Muscle of leg (tissue), 11 donors: ENCODE measurements around the gene TNNI3K. TPM values are rescaled to one million over a fixed set of nuclear protein-coding genes. Genes with fewer than 3 reads are reported as not detected.

Experiments
- DNase-seq: peaks from one replicate; pipeline ENCODE4 v3.0.0; 2013
- H3K27ac ChIP-seq: one replicate; pipeline ENCODE4 v1.5.1; 2013; ENCODE audit warnings: mild to moderate bottlenecking, low read length, control low read depth
- H3K27me3 ChIP-seq: one replicate; pipeline ENCODE4 v1.6.1; 2013; ENCODE audit warnings: low read length; ENCODE audit not compliant: control insufficient read depth, insufficient read depth
- H3K36me3 ChIP-seq: one replicate; pipeline ENCODE4 v1.6.1; 2013; ENCODE audit warnings: low read length; ENCODE audit not compliant: control insufficient read depth, insufficient read depth
- H3K4me1 ChIP-seq: one replicate; pipeline ENCODE4 v1.6.1; 2013; ENCODE audit warnings: low read length; ENCODE audit not compliant: control insufficient read depth, insufficient read depth
- H3K4me3 ChIP-seq: one replicate; pipeline ENCODE4 v1.5.1; 2013; ENCODE audit warnings: low read length, control low read depth
- H3K9me3 ChIP-seq: replicated peaks from 2 replicates; pipeline ENCODE4 v1.6.1; 2013; ENCODE audit warnings: low read depth, low read length; ENCODE audit not compliant: control insufficient read depth
- WGBS: methylation state at CpG from one replicate; pipeline ENCODE4 v1.1.5; 2013; ENCODE audit warnings: missing lambda C conversion rate; ENCODE audit not compliant: insufficient coverage; 5-methylcytosine and 5-hydroxymethylcytosine counted together
- polyA plus RNA-seq, 8 donors: library from polyadenylated mRNA; unstranded; fragments of 120-200 nt; gene quantifications; one replicate each; pipeline versions ENCODE4 v1.2.1 to v1.2.3, GENCODE V29; 2013; ENCODE audit warnings: inconsistent platforms in 1 of 8, low replicate concordance in 1 of 8; ENCODE audit not compliant: insufficient read length in 8 of 8, insufficient read depth in 1 of 8
- total RNA-seq: library from RNA; stranded (reverse); fragments of 120-200 nt; gene quantifications from one replicate; pipeline ENCODE4 v1.2.4, GENCODE V29; 2013

TNNI3K gene
- total and polyA plus RNA-seq, 9 donors: 0.41 to 3.1 (median 1.2) TPM

- Histone ChIP-seq H3K9me3 (no peaks in the 10 kb centered on the region), H3K27ac (no peak overlapping the region), H3K36me3 (no peaks in the 10 kb centered on the region), H3K4me3 (no peak overlapping the region), H3K27me3 (no peaks in the 10 kb centered on the region), H3K4me1 (no peaks in the 10 kb centered on the region)
- DNase-seq: no peak
Observed at GRCh38 chr1:74375376-74375775, 140.2 kb downstream of the TNNI3K start.

GRCh38 chr1:74380252-74380651, 145.1 kb downstream of the TNNI3K start:
- Histone ChIP-seq H3K4me3 (no peak overlapping the region), H3K27me3 (no peaks in the 10 kb centered on the region), H3K9me3 (no peaks in the 10 kb centered on the region), H3K36me3 (no peaks in the 10 kb centered on the region), H3K4me1 (no peaks in the 10 kb centered on the region), H3K27ac (no peak overlapping the region)
- no peak for DNase-seq
- WGBS: 77% methylated on average over 4 of the region's 9 CpGs

- no peak for DNase-seq
- H3K4me1 ChIP-seq: no peaks in the 10 kb centered on the region
- no peaks in the 10 kb centered on the region for H3K36me3 ChIP-seq
- H3K9me3 ChIP-seq: no peaks in the 10 kb centered on the region
- no peak overlapping the region for H3K4me3 ChIP-seq
- no peak overlapping the region for H3K27ac ChIP-seq
- no peaks in the 10 kb centered on the region for H3K27me3 ChIP-seq
- WGBS: 65% methylated on average over 2 of the region's 2 CpGs
Observed at GRCh38 chr1:74388855-74389254, 153.7 kb downstream of the TNNI3K start.

- Histone ChIP-seq H3K36me3 (no peaks in the 10 kb centered on the region), H3K4me3 (no peak overlapping the region), H3K9me3 (no peaks in the 10 kb centered on the region), H3K4me1 (peaks cover 7% of the 10 kb centered on the region), H3K27me3 (no peaks in the 10 kb centered on the region), H3K27ac (no peak overlapping the region)
- DNase-seq: no peak
- WGBS: 74% methylated on average over 3 of the region's 3 CpGs
Observed at GRCh38 chr1:74392186-74392585, 157.0 kb downstream of the TNNI3K start.

- WGBS: no CpG with 5 or more reads among the region's 2 CpGs
- Histone ChIP-seq H3K27ac (no peak overlapping the region), H3K9me3 (no peaks in the 10 kb centered on the region), H3K36me3 (no peaks in the 10 kb centered on the region), H3K4me1 (peaks cover 9% of the 10 kb centered on the region), H3K4me3 (no peak overlapping the region), H3K27me3 (no peaks in the 10 kb centered on the region)
- no peak for DNase-seq
Observed at GRCh38 chr1:74392840-74393239, 157.7 kb downstream of the TNNI3K start.

- Histone ChIP-seq H3K4me1 (peaks cover 9% of the 10 kb centered on the region), H3K27me3 (no peaks in the 10 kb centered on the region), H3K27ac (no peak overlapping the region), H3K9me3 (no peaks in the 10 kb centered on the region), H3K36me3 (no peaks in the 10 kb centered on the region), H3K4me3 (no peak overlapping the region)
- 6% methylated on average over 4 of the region's 4 CpGs for WGBS
- DNase-seq: peak; percentile 48
Observed at GRCh38 chr1:74395571-74395970, 160.4 kb downstream of the TNNI3K start.

GRCh38 chr1:74396462-74396861, 161.3 kb downstream of the TNNI3K start:
- H3K4me3 ChIP-seq: no peak overlapping the region
- H3K27me3 ChIP-seq: no peaks in the 10 kb centered on the region
- H3K9me3 ChIP-seq: no peaks in the 10 kb centered on the region
- no peak overlapping the region for H3K27ac ChIP-seq
- no peaks in the 10 kb centered on the region for H3K36me3 ChIP-seq
- H3K4me1 ChIP-seq: peaks cover 9% of the 10 kb centered on the region
- DNase-seq: no peak
- WGBS: 39% methylated on average over 2 of the region's 3 CpGs

GRCh38 chr1:74396933-74397332, 161.7 kb downstream of the TNNI3K start:
- Histone ChIP-seq H3K36me3 (no peaks in the 10 kb centered on the region), H3K9me3 (no peaks in the 10 kb centered on the region), H3K4me1 (peaks cover 9% of the 10 kb centered on the region), H3K4me3 (no peak overlapping the region), H3K27me3 (no peaks in the 10 kb centered on the region), H3K27ac (no peak overlapping the region)
- peak; percentile 58 for DNase-seq
- 4% methylated on average over 4 of the region's 4 CpGs for WGBS

GRCh38 chr1:74399249-74399648, 164.1 kb downstream of the TNNI3K start:
- H3K4me1 ChIP-seq: peaks cover 9% of the 10 kb centered on the region
- H3K27me3 ChIP-seq: no peaks in the 10 kb centered on the region
- DNase-seq: no peak
- no peaks in the 10 kb centered on the region for H3K36me3 ChIP-seq
- no peak overlapping the region for H3K4me3 ChIP-seq
- 100% methylated on average over 4 of the region's 5 CpGs for WGBS
- no peaks in the 10 kb centered on the region for H3K9me3 ChIP-seq
- no peak overlapping the region for H3K27ac ChIP-seq

GRCh38 chr1:74402873-74403272, 167.7 kb downstream of the TNNI3K start:
- no peak overlapping the region for H3K27ac ChIP-seq
- DNase-seq: no peak
- H3K4me1 ChIP-seq: no peaks in the 10 kb centered on the region
- no peaks in the 10 kb centered on the region for H3K9me3 ChIP-seq
- H3K4me3 ChIP-seq: no peak overlapping the region
- no CpG with 5 or more reads among the region's 1 CpG for WGBS
- no peaks in the 10 kb centered on the region for H3K36me3 ChIP-seq
- no peaks in the 10 kb centered on the region for H3K27me3 ChIP-seq

GRCh38 chr1:74403606-74404005, 168.4 kb downstream of the TNNI3K start:
- no CpG with 5 or more reads among the region's 1 CpG for WGBS
- no peak overlapping the region for H3K4me3 ChIP-seq

More at GRCh38 chr1:74403606-74404005, 168.4 kb downstream of the TNNI3K start:
- Histone ChIP-seq H3K9me3 (no peaks in the 10 kb centered on the region), H3K27me3 (no peaks in the 10 kb centered on the region), H3K27ac (no peak overlapping the region), H3K36me3 (no peaks in the 10 kb centered on the region), H3K4me1 (no peaks in the 10 kb centered on the region)
- no peak for DNase-seq
